Esophagus mucosa (tissue), 1 donor: ENCODE data around the gene TCFL5. TPM values are rescaled to one million over a fixed set of nuclear protein-coding genes. Genes with fewer than 3 reads are reported as not detected.
"Not testable (repeated sequence)": the region's sequence is repeated elsewhere in the genome, so short reads cannot be mapped to it uniquely, and the experiment has no call there.

Source experiments
- ATAC-seq: fragments of 200-7000 bp; cut with Tn5 transposase; one replicate; pipeline ENCODE4 v1.9.1; 2020
- total RNA-seq: library from RNA; stranded (reverse); gene quantifications from one replicate; pipeline ENCODE4 v1.2.4, GENCODE V29; 2023
- donor health status: DM: yes; HTN: yes; CAD: no.

TCFL5 gene
- total RNA-seq, 1 donor from 2014 or later: 5.0 TPM

DNA sequence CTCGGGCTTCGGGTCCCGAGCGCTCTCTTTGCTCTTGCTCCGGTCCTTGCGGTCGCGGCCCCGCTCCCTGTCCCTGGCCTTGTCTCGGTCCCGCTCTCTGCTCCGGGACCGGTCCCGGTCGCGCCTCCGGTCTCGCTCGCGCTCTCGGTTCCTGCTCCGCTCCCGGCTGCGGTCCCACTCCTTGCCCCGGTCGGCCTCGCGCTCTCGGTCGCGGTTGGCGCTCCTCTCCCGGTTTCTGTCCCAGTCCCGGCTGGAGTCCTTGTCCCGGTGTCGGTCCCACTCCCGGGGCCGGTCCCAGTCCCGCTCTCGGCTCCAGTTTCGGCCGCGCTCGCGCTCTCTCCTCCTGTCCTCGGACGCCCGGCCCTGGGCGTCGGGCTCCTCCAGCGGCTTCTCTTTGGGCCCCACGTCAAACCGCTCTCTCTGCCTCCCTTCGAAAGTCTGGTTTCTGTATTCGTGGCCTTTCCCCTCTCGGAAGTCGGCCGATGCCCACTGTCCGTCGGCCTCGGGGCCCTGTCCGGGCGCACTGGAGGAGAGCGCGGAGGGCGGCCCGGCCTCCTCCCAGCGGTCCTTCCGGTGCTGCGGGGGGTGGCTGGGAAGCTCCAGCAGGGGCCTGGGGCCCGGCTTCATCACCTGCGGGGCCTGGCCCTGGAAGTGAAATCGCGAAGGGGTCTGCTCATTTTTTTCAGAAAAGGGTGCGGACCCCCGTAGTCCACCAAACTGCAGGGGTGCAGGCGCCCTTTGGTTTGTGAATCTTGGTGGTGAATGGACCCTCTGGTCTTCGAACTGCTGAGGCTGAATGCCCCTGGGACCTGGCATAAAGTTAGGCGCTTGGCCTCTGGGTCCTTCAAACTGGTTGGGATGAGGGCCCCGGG is 17.9 kb upstream of the TCFL5 start:
- no peak for ATAC-seq

DNA sequence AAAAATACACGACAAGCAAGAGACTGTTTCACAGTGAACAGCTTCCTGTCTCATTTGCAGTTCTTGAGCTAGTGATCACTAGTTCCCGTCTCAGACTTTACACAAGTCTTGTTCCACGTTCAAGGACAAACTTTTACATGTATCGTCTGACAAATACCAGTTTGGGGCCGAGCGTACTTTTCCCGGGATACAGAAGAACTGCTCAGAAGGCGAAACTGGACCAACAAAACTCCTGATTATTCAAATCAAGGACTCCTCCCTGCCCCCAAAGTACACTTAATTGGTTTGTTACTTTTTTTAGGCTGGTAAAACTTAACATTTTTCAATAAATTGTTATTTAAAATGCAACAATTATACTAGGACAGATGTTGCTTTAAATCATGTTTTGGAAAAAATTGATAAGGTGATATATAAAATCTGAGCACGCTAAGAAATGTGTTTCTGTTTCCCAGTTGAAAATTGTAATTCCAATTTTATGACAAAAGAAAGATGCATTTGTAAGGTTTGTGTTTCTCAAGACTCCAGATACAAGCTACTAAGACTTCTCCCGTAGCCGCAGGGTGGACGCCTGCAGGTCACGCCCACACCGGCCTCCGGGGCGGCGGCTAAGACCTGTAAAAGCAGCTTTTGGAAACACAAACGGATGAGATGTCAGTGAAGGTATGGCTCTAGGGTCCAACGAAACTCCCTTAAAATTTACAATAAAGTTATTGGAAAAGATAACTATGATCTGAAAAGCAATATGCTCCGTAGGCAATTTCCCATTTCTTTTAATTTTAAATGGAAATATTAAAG is 16.8 kb upstream of the TCFL5 start:
- ATAC-seq: no peak

DNA sequence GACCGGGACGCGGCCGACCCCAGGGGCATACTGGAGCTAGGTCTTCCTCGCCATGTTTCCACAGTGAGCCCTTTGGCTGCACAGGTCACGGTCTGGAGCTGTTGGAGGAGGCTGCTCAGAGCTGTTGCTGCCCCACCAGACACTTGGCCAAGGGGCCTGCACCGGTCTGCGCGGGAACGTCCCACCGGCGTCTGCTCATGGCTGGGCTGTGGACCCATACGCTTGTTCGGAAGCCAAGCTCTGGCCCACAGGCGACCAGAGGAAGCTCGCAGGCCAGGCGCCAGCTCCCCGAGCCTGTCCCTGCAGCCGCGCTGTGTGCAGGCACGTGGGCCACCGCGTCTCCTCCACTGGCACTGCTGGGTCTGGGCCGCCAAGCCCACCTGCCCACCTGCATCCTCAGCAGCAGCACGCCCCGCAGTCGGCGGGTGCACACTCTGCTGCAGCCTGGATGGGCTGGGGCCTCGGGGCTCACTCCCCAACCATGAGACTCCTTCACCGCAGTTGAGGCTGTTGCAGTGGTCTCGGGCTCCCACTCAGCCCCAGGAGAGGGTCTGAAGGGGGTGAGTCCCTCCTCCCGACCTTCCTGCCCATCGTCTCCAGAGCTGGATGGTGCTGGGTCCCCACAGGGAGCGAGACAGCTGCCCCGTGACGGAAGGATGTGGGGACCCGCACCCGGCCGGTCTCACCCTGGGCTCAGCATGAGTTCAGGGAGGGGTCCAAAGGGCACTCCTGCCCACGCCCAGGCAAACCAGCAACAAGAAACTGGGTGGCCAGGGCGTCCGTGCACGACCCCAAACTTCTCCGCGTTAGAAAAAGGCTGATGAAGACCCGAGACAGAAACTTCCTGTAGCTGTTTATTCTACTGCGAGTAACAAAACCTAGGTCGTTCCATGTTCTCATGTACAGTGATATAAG is 15.5 kb upstream of the TCFL5 start:
- ATAC-seq: peak; percentile 46

DNA sequence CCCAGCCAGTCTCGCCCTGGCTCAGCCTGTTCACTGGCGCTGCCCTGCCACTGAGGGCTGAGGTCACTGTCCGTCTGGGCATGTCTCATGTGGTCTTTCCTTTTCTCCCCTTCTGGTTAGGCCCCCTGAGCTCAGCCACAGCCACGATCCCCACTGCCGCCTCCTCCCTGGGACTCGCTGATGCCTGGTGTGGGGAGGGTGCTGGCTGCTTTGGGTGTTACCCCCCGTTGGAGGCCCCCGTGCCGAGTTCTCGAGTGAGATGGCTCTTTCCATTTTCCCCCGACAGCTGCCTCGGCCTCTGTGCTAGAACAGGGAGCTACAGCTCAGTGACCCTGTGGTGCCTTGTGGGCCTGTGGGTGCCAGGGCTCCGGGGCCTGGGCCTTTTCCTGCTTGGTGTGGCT is 14.9 kb upstream of the TCFL5 start:
- ATAC-seq: peak; percentile 27

DNA sequence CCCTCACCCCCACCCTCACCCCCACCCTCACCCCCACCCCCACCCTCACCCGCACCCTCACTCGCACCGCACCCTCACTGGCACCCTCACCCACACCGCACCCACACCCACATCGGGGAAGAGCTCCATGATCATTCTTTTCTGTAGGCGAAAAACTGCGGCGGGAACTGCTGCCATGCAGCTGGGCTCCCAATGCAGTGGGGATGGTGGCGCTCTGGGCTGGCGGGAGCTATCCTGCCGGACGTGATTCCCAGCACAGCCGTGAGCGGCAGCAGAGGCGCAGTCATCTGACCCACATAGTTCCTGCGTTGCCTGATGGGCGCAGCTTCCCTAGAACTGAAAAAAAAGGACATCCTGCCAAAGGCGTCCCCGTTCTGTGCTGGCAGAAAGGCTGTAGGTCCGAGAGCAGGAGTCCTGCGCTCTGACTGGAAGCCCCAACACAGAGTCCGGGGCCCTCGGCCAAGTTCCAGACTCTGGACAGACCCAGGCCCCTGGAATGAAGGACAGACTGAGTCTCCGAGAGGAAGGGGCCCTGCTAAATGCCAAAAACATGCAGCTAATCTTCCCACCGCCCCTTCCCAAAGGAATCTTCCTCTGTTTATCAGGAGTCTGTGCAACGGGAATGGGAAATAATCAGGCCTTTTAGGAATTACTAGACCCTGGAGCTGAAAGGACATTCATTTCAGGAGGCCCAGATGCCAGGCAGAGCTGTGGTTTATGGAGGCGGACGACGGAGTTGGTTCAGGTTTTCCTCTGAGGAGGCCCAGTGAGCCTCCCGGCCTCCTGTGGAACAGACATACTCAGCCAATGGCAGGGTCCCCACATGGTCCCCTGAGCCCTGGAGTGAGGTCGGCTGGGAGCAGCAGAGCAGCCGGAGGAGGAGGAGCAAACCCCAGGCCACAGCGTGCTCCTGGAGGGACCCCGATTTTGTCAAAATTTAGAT is 14.1 kb upstream of the TCFL5 start:
- ATAC-seq: peak; percentile 83

DNA sequence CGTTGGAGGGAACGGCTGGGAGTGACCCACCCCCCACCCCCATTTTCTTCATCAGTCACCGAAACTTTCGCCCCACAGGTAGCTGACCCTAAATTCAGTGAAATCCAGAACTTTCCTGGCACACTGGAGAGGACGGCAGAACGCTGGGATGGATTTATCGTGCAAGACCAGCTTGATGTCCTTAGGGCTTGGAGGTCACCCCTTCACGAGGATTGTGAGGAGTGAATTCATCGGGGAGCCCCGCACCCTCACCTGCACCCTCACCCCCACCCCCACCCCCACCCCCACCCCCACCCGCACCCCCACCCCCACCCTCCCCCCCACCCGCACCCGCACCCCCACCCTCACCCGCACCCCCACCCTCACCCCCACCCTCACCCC is 13.3 kb upstream of the TCFL5 start:
- ATAC-seq: no peak

DNA sequence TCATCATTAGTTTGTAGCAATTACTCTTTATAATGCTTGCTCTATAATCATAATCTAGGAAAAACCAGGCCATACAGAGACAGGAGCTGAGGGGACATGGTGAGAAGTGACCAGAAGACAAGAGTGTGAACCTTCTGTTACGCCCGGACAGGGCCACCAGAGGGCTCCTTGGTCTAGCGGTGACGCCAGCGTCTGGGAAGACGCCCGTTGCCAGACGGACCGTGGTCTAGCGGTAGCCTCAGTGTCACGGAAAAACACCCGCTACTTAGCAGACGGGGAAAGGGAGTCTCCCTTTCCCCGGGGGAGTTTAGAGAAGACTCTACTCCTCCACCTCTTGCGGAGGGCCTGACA is 12.0 kb upstream of the TCFL5 start:
- ATAC-seq: not testable (repeated sequence)

DNA sequence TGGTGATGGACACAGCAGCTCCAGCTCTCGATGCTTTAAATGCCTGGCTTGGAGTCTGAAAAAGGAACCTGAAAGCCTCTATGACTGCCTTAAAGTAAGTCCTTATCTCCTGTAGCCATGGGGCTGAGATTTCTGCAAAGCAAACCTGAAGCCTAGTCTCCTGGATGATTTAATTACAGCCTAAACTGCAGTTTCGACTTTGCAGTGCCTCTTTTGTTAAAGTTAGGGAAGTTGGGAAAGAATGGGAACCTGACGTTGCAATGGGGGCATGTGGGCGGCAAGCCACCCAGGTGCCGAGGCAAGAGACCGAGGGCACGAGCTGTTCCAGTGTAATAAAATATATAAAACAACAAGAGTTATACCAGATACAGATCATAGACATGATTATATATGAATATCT is 11.7 kb upstream of the TCFL5 start:
- ATAC-seq: no peak

DNA sequence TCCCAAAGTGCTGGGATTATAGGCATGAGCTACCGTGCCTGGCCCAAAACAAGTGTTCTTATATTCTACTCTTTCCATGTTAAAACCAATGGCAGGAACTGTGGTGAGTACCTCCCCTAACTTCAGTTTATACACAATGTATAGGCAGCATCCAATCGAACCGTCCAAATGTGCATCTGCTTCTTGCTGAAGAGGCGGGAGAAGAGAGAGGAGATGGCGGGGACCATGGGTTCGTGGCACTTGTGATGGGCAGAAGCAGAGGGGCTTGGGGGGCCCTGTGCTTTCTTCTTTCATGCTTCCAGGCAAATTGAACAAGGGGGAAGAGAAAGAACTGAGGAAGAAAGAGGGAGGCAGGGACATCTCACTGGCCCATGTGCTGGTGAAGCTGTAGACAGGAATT is 11.2 kb upstream of the TCFL5 start:
- no peak for ATAC-seq

DNA sequence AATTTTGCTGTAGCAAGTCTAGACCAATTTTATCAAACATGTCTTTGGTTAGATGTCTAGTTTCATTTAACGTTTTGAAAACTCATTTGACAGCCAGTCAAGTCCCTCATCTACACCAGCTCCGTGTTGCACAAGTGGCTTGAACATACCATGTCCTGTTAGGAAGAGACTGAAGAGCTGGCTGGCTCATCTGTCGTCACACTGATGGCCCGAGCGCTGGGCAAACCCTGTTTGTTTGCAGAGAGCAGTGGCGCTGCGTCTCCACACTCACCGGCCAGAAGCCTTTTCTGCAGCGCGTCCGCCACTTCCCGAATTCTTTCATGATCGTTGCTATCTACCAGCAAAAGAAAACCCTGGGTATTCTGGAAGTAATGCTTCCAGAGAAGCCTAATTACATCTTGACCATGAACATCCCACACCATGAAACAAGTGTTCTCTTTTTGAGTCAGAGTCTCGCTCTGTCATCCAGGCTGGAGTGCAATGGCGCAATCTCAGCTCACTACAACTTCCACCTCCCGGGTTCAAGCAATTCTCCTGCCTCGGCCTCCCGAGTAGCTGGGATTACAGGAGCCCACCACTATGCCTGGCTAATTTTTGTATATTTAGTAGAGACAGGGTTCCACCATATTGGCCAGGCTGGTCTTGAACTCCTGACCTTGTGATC is 10.7 kb upstream of the TCFL5 start:
- no peak for ATAC-seq

DNA sequence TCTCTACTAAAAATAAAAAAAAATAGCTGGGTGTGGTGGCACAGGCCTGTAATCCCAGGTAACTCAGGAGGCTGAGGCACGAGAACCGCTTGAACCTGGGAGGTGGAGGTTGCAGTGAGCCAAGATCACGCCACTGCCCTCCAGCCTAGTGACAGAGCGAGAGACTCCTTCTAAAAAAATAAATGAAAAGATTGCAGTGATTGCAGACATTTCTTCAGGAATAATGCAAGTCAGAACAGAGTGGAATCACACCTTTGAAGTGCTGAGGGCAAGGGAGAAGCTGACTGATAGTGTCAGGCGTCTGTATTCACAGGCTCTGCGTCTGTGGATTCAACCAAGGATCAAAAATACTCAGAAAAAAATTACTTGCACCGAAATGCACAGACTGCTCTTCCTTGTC is 2.6 kb upstream of the TCFL5 start:
- ATAC-seq: no peak

DNA sequence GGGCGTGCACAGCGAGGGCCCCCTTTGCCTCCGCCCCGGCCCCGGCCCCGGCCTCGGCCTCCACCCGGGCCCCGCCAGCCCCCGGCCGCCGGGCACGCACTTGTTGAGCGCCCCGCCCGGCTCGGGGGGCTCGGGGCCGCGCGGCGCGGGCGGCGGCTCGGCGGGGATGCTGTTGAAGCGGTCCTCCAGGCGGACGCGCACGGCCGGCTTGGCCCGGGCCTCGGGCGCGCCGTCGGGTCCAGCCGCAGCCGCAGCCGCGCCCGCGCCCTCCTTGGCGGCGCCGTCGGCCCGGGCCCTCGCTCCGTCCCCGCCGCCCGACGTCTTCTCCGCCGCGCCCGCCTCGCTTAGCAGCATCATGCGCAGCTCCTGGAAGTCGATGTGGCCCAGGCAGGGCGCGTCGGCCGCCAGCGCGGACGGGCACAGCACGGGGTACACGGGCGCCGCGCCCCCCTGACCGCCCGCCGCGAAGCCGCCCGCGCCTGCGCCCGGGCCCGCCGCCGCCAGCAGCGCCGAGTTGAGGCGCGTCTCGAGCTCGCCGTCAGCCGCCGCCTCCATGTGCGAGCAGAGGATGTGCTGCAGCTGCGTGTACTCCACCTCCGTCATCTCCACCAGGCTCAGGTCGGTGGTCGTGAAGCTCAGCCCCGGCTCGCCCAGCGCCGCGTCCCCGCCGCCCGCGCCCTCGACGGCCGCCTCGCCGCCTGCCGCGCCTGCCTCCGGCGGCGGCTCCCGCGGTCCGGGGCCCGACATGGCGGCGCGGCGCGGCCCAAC is 514 bp downstream of the TCFL5 start:
- no peak for ATAC-seq

DNA sequence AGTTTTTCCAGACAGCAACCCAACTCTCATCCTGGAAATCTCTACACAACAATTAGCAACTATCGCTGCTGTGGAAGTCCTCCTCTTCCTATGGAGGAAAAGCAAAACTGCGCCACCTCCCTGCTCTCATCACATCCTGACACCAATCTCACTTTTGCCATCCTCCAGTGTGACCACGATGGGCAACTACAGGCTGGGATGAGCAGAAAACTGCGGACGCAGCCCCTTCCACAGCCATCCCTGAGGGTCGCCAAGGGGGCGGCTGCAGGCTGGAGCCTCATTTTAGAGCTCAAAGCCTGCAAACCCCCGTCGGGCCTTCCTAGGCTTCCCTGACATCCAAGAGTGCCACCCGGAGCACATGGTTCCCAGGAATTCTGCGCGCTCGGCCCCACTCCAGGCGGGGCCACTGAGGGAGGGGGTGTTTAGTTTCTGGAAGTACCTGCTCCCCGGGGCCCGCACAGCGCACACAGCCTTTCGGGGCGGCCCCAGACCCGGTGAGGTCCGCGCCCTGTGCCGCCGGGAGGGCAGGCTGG is 1.2 kb downstream of the TCFL5 start:
- ATAC-seq: peak; percentile 16

DNA sequence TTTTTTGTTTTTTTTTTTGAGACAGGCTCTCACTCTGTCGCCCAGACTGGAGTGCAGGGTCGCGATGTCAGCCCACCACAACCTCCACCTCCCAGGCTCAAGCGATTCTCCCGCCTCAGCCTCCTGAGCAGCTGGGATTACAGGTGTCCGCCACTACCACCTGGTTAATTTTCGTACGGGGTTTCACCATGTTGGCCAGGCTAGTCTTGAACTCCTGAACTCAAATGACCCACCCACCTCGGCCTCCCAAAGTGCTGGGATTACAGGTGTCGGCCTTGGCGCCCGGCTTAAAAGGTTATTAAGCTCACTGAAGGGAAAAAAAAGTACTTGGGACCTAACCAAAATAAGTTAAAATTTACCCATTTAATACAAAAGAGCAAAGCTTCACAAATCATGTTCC is 1.9 kb downstream of the TCFL5 start:
- no peak for ATAC-seq

DNA sequence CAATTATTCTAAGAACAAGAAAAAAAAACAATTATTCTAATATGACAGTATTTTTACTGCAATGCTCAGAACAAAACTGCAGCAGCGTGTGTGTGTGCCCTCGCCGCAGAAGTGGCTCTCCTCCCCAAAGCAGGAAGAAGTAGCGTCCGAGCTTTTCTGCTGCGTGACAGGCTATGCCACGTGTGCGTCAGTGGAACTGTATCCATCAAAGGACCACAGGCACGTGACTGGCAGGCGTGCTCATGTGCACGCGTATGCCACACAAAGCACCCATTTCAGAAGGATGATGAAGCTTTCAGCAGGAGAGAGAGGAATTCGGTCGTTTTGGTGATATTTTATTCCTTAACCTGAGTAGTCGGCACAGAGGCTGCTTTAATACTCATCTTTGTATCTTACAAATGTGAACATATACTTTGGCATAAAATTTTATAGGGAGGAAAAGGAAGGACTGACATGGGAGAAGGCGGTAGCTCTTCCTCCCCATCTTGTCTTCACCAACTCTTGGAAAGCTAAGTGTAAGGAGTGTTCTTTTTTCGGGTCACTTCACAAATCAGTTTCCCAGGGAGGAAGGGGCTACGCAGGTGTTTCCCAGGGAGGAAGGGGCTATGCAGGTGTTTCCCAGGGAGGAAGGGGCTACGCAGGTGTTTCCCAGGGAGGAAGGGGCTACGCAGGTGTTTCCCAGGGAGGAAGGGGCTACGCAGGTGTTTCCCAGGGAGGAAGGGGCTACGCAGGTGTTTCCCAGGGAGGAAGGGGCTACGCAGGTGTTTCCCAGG is 3.4 kb downstream of the TCFL5 start:
- no peak for ATAC-seq

DNA sequence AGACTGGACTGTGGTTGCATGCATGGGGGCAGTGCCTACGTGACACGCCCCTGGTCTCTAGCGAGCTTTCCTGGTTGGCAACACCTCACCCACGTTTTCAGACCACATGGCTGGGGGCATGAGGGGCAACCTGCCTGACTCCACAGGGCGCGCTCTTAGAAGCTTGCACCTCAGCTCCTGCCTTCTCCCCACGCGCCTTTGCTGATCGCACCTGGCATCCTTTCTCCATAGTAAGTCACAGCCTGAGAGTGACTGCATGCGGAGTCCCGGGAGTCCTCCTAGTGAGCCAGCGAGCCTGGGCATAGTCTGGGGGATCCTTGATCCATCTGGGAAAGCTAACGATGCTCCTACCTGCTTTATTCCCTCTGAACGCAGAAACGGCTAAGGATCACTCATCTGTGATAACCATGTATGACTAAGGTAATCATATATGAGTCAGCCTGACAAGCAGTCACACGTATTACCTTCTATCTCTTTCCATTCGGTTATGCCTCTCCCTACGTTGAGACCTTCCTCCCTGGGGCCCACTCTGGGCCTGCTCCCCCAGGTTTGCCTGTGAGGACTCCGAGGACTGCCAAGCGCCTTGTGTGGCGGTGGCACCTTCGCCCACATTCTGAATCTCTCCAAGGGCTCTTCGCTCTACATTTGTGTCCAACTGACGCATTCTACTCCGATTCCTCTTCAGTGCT is 4.5 kb downstream of the TCFL5 start:
- peak; percentile 44 for ATAC-seq

DNA sequence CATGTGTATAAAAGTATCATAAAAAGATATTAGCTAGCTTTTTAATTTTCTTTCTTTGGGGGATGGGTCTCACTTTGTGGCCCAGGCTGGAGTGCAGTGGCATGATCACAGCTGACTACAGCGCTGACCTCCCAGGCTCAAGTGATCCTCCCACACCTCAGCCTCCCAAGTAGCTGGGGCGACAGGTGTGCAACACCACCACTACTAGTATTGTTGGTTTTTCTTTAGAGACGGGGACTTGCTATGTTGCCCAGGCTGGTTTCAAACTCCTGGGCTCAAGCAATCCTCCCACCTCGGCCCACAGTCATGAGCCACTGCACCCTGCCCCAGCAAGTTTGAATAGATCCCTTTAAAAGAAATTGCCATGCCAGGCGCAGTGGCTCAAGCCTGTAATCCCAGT is 6.5 kb downstream of the TCFL5 start:
- no peak for ATAC-seq

DNA sequence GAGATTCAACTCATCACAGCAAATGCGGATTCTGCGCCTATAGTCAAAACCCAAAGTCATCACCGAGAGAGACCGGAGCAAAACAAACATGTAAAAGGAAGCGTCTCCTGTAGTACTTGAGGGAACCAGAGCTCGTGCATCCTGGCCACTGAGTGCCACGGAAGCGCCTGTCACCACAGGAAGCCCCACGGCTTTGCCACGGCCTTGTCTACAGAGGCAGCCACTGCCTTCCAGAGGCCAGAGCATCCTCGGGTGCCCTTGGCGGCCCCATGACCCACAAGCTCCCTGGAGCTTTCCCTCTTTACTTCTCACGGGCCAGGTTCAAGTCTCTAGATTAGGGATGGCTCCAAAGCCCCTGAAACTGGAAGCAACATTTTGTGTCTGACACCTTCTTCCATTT is 7.5 kb downstream of the TCFL5 start:
- no peak for ATAC-seq

DNA sequence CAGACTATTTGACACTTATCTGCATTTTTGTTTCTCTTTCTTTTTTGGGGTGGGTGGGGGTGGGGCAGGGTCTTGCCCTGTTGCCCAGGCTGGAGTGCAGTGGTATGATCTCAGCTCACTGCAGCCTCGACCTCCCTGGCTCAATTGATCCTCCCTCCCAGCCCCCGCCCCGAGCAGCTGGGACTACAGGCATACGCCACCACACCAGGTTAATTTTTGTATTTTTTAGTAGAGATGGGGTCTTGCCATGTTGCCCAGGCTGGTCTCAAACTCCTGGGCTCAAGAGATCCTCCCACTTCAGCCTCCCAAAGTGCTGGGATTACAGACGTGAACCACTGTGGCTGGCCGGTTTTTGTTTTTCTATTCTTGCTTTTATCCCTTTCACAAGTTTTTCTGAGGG is 8.3 kb downstream of the TCFL5 start:
- not testable (repeated sequence) for ATAC-seq
